ENCODE results near the gene POLN. TPM values are rescaled to one million over a fixed set of nuclear protein-coding genes. Genes with fewer than 3 reads are reported as not detected.
A peak's percentile ranks its signal among the peaks of the same experiment; 100 is the strongest.

Gene POLN
- total and polyA plus RNA-seq, 11 donors, result 0.38 to 4.5 (median 1.9) TPM

GRCh38 chr4:2289955-2290333 is 48.0 kb upstream of the POLN start:
- intact Hi-C loops (cut with DNase I), result no loop called here
- no peak for TF ChIP-seq POLR2A (IDR thresholded peaks at IDR 0.05)
- TF ChIP-seq CTCF (IDR thresholded peaks at IDR 0.05), result no peak
- H3K27ac ChIP-seq, result no peak overlapping the region
- H3K9me3 ChIP-seq, result peaks cover 0 to 7% (median 0%) of the 10 kb centered on the region in 12 donors
- WGBS, 4 donors, result 84 to 96% (median 92%) methylated on average over 3 to 11 of the region's 11 CpGs
- H3K4me1 ChIP-seq, result peaks cover 0 to 14% (median 0%) of the 10 kb centered on the region in 12 donors
- DNase-seq (peak in 2 of 5 donors; percentile 11 to 60), ATAC-seq (no peak)
- H3K27me3 ChIP-seq, result no peaks in the 10 kb centered on the region
- no peak overlapping the region for H3K4me3 ChIP-seq
- no peaks in the 10 kb centered on the region for H3K36me3 ChIP-seq

DNA sequence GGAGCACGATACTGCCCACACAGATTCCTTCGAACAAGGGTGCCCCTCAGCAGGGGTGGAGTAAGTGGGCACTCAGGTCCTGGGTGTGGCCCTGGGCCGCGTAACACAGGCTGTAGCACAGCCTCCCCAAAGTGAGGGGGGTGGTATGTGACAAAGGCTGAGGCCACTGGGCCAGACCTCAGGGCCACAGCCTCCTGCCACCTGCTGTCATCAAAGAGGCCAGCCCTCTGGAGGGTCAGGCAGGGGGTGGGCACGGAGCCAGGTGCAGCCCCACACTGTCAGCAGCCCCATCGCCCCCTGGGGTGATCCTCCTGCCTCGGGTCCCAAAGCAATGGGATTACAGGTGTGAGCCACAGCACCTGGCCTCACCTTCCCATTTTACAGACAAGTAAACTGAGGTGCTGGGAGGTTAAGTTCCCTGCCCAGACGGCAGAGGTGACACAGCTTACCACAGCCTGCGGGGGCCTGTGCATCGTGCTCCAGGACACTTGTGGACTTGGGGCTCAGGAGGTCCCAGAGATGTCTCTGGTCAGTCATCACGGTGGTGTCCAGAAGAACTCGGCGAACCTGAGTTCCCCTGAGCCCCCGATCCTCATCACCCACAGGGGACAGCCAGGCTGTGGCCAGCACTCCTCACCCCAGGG is 47.5 kb upstream of the POLN start:
- TF ChIP-seq CTCF (IDR thresholded peaks at IDR 0.05), result no peak
- no peak for TF ChIP-seq POLR2A (IDR thresholded peaks at IDR 0.05)
- intact Hi-C loops (cut with DNase I), result no loop called here
- DNase-seq (peak in 2 of 5 donors; percentile 19 to 58), ATAC-seq (no peak)
- Histone ChIP-seq H3K36me3 (no peaks in the 10 kb centered on the region), H3K27ac (no peak overlapping the region), H3K4me3 (no peak overlapping the region), H3K4me1 (peaks cover 0 to 14% (median 0%) of the 10 kb centered on the region in 12 donors), H3K27me3 (no peaks in the 10 kb centered on the region), H3K9me3 (peaks cover 0 to 4% (median 0%) of the 10 kb centered on the region in 12 donors)
- WGBS, 4 donors, result 91 to 93% (median 92%) methylated on average over 4 to 14 of the region's 14 CpGs

GRCh38 chr4:2288051-2288541 is 46.2 kb upstream of the POLN start:
- no peak for TF ChIP-seq POLR2A (IDR thresholded peaks at IDR 0.05)
- ATAC-seq, result no peak

GRCh38 chr4:2287594-2287915 is 45.6 kb upstream of the POLN start:
- intact Hi-C loops (cut with DNase I), result no loop called here
- Histone ChIP-seq H3K36me3 (no peaks in the 10 kb centered on the region), H3K27ac (no peak overlapping the region), H3K4me3 (no peak overlapping the region), H3K27me3 (no peaks in the 10 kb centered on the region), H3K4me1 (peaks cover 0 to 14% (median 0%) of the 10 kb centered on the region in 12 donors), H3K9me3 (no peaks in the 10 kb centered on the region)
- DNase-seq (peak in 1 of 5 donors; percentile 17), ATAC-seq (no peak)
- WGBS, 4 donors, result 78 to 90% (median 83%) methylated on average over 9 of the region's 9 CpGs
- TF ChIP-seq POLR2A (IDR thresholded peaks at IDR 0.05) (no peak), CTCF (IDR thresholded peaks at IDR 0.05) (no peak)

More at GRCh38 chr4:2288051-2288541, 46.2 kb upstream of the POLN start:
- Histone ChIP-seq H3K36me3 (no peaks in the 10 kb centered on the region), H3K4me3 (no peak overlapping the region), H3K27me3 (no peaks in the 10 kb centered on the region), H3K9me3 (no peaks in the 10 kb centered on the region), H3K27ac (no peak overlapping the region), H3K4me1 (peaks cover 0 to 14% (median 0%) of the 10 kb centered on the region in 12 donors)
- DNase-seq, result peak in 1 of 5 donors; percentile 42
- intact Hi-C loops (cut with DNase I), result no loop called here
- 87 to 91% (median 90%) methylated on average over 7 to 10 of the region's 10 CpGs for whole genome bisulfite sequencing, 4 donors
